Upper lobe of right lung (tissue), 1 donor: ENCODE data around the gene MANBA. TPM values are rescaled to one million over a fixed set of nuclear protein-coding genes. Genes with fewer than 3 reads are reported as not detected.

Experiments used
- ATAC-seq: fragments of 200-7000 bp; cut with Tn5 transposase; one replicate; pipeline ENCODE4 v1.9.1; 2020; ENCODE audit warnings: mild to moderate bottlenecking, moderate library complexity
- DNase-seq: peaks from one replicate; pipeline ENCODE4 v3.0.0-alpha.2; 2020
- H3K27ac ChIP-seq: fragments of 200-600 bp; one replicate; pipeline ENCODE4 v1.8.0; 2022
- H3K27me3 ChIP-seq: fragments of 200-600 bp; one replicate; pipeline ENCODE4 v1.8.0; 2022; ENCODE audit warnings: mild to moderate bottlenecking
- H3K36me3 ChIP-seq: fragments of 200-600 bp; one replicate; pipeline ENCODE4 v1.8.0; 2022
- H3K4me1 ChIP-seq: fragments of 200-600 bp; one replicate; pipeline ENCODE4 v1.8.0; 2022
- H3K4me3 ChIP-seq: fragments of 200-600 bp; one replicate; pipeline ENCODE4 v1.8.0; 2022; ENCODE audit warnings: mild to moderate bottlenecking
- H3K9me3 ChIP-seq: fragments of 200-600 bp; one replicate; pipeline ENCODE4 v1.8.0; 2022
- intact Hi-C: fragments of 100-400 bp; cut with DNase I; formaldehyde crosslinking; loops from one replicate; pipeline ENCODE4 v1.11.0; 2022
- total RNA-seq: library from RNA; stranded (reverse); fragmentation: NEBNext Ultra II Directional; extraction: Animal tissue kit (Norgen Biotek cat#: 25700); gene quantifications from one replicate; pipeline ENCODE4 v1.2.1, GENCODE V29; 2021
- TF ChIP-seq, protein P1 (sequence below): fragments of 200-600 bp; IDR thresholded peaks from one replicate; pipeline ENCODE4 v1.8.0; 2022; ENCODE audit warnings: antibody characterized with exemption
- donor health status: DM: no; HTN: yes; CAD: no; lungs with severe emphysema.

Gene MANBA
- total RNA-seq, 1 donor from 2014 or later, result 56.0 TPM

DNA sequence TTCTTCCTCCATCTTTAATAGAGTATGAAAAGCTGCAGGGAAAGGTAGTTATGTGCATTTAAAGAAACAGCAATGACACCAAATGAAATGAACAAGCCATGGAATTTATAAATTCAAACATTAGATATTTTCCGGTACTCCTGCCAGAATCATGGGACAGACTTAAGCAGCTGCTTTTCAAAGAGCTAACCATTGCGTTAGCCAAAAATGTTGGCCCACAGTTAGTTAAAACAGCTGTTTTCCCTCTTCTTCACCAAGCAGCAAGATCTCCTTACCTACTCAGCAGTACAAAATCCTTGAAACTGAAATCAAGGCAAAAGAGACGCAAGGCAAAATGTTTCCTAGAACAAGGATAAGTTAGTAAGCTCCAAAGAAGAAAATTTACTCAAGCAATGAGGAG is 64.0 kb downstream of the MANBA start:
- no peak overlapping the region for H3K4me3 ChIP-seq
- peak overlapping the region; percentile 27 for H3K27ac ChIP-seq
- ATAC-seq, result no peak
- H3K36me3 ChIP-seq, result peaks cover 8% of the 10 kb centered on the region
- DNase-seq, result no peak
- H3K4me1 ChIP-seq, result no peaks in the 10 kb centered on the region
- H3K27me3 ChIP-seq, result no peaks in the 10 kb centered on the region
- intact Hi-C loops, result no loop called here
- TF ChIP-seq, protein P1, sequence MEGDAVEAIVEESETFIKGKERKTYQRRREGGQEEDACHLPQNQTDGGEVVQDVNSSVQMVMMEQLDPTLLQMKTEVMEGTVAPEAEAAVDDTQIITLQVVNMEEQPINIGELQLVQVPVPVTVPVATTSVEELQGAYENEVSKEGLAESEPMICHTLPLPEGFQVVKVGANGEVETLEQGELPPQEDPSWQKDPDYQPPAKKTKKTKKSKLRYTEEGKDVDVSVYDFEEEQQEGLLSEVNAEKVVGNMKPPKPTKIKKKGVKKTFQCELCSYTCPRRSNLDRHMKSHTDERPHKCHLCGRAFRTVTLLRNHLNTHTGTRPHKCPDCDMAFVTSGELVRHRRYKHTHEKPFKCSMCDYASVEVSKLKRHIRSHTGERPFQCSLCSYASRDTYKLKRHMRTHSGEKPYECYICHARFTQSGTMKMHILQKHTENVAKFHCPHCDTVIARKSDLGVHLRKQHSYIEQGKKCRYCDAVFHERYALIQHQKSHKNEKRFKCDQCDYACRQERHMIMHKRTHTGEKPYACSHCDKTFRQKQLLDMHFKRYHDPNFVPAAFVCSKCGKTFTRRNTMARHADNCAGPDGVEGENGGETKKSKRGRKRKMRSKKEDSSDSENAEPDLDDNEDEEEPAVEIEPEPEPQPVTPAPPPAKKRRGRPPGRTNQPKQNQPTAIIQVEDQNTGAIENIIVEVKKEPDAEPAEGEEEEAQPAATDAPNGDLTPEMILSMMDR, result no peak
- no peaks in the 10 kb centered on the region for H3K9me3 ChIP-seq

DNA sequence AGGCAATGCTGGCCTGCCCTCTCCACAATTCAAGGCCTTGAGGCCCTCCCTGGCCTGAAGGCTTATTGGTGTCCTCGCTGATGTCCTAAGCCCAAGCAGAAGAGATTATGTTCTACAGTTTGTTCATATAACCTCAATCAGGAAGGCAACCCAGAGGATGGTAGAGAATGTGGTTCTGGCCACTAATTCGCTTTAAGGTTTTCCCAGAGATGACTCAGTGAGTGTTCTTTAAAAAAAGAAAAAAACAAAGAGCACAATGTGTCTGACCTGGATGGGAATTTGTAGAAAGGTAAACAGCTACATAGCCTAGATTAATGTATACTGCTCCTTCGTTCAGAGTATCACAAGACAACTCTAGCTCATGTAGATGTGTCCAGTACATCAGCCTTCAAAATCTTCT is 66.0 kb downstream of the MANBA start:
- H3K9me3 ChIP-seq, result no peaks in the 10 kb centered on the region
- no peak overlapping the region for H3K27ac ChIP-seq
- TF ChIP-seq, protein P1, result no peak
- no peaks in the 10 kb centered on the region for H3K27me3 ChIP-seq
- ATAC-seq (no peak), DNase-seq (no peak)
- H3K36me3 ChIP-seq, result peaks cover 14% of the 10 kb centered on the region
- H3K4me1 ChIP-seq, result no peaks in the 10 kb centered on the region
- intact Hi-C loops, result no loop called here
- no peak overlapping the region for H3K4me3 ChIP-seq

DNA sequence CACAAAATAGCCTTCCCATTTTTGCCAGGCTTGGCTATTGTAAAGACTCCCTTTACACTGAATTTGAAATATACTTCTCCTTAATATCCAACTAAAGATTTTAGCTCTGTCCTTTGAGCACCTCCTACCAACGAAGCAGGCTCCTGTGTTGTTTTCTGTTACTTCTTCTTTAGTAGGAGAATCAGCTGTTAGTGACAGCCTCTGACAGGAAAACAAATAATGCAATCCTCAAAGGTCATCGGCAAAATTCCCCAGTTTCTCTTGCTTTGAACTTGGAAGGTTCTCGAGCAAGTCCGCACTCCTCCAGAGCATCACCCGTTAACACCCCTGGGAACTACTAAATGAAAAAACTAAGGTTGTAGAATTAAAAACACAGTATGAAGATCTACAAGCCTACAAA is 66.9 kb downstream of the MANBA start:
- H3K27ac ChIP-seq, result no peak overlapping the region
- no peaks in the 10 kb centered on the region for H3K9me3 ChIP-seq
- H3K4me3 ChIP-seq, result no peak overlapping the region
- intact Hi-C loops, result no loop called here
- TF ChIP-seq, protein P1, result no peak
- DNase-seq, result no peak
- no peak for ATAC-seq
- peaks cover 24% of the 10 kb centered on the region for H3K36me3 ChIP-seq
- no peaks in the 10 kb centered on the region for H3K27me3 ChIP-seq
- no peaks in the 10 kb centered on the region for H3K4me1 ChIP-seq

DNA sequence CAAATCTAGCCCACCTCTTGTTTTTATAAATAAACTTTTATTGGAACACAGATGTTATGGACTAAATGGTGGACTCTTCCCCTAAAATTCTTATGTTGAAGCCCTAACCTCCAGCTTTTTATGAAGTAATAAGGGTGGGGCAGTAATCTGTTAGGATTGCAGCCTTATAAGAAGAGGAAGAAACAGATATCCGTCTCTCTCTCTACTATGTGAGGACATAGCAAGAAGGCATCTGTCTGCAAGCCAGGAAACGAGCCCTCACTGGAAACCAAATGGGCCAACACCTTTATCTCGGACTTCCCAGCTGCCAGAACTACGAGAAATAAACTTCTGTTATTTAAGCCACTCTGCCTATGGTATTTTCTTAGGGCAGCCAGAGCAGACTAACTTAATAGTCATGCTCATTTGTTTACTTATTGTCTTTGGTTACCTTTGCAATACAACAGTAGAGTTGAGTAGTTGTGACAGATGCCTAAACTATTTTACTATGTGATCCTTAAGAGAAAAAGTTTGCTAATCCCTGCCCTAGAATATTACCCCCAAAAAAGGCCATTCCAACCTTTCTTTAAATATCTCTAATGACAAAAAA is 67.4 kb downstream of the MANBA start:
- H3K4me1 ChIP-seq, result no peaks in the 10 kb centered on the region
- H3K27me3 ChIP-seq, result no peaks in the 10 kb centered on the region
- peak; percentile 72 for ATAC-seq
- TF ChIP-seq, protein P1, result no peak
- H3K36me3 ChIP-seq, result peaks cover 29% of the 10 kb centered on the region
- intact Hi-C loops, result no loop called here
- no peaks in the 10 kb centered on the region for H3K9me3 ChIP-seq
- no peak overlapping the region for H3K27ac ChIP-seq
- DNase-seq, result no peak
- no peak overlapping the region for H3K4me3 ChIP-seq

DNA sequence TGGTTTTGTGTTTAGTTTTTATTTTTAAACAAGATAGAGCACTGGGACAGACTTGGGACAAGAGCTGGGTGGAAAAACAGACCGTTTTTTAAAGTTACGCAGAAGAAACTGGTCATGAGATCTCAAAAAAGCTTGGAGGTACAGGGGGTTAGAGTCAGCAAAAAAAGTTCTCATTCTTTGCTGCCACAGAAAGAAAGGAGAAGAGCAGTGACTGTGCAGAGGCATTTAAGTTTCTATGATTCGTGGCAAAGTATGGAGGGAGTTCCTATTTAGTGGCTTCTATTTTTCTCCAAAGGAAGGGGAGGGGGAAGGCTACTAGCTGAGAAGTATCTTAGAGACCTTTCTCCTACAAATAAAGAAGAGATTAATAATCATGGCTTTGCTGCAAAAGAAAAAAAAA is 68.3 kb downstream of the MANBA start:
- TF ChIP-seq, protein P1, result no peak
- intact Hi-C loops, result no loop called here
- no peaks in the 10 kb centered on the region for H3K9me3 ChIP-seq
- ATAC-seq, result no peak
- H3K27ac ChIP-seq, result no peak overlapping the region
- H3K27me3 ChIP-seq, result no peaks in the 10 kb centered on the region
- no peaks in the 10 kb centered on the region for H3K4me1 ChIP-seq
- no peak for DNase-seq
- H3K4me3 ChIP-seq, result no peak overlapping the region
- peaks cover 33% of the 10 kb centered on the region for H3K36me3 ChIP-seq

DNA sequence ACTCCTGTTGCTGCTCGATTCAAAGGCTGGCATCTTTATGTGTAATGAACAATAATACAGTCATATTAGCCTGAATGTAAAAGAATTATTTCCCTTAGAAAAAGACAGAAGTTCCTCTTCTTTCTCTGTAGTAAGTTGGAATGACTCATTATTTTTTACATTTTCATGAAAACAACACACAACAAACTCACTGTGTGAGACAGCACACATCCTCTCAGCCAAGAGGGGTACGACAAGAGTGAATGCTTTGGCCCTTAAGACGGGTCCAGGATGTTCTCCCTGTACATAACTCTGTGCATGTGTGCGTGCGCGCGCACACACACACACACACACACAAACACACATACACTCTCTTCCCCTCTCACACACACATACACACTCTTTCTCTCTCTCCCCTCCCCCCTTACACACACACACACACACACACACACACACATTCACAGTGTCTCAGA is 72.8 kb downstream of the MANBA start:
- Histone ChIP-seq H3K4me3 (no peak overlapping the region), H3K4me1 (no peaks in the 10 kb centered on the region), H3K27me3 (no peaks in the 10 kb centered on the region), H3K27ac (no peak overlapping the region), H3K9me3 (no peaks in the 10 kb centered on the region), H3K36me3 (peaks cover 33% of the 10 kb centered on the region)
- no peak for DNase-seq
- intact Hi-C loops, result no loop called here
- peak; percentile 44 for ATAC-seq
- TF ChIP-seq, protein P1, result no peak
